Measurements from ENCODE around the gene PIK3AP1.

Gene PIK3AP1

GRCh38 chr10:96588060-96588554 lies 132.2 kb downstream of the PIK3AP1 start:
- no peak overlapping the region for H3K4me3 ChIP-seq (ENCODE audit: low read depth, low read length)
- no peak for TF ChIP-seq CTCF (IDR thresholded peaks at IDR 0.05; ENCODE audit: borderline replicate concordance, insufficient read depth, low read depth, low read length)

- peak overlapping the region; percentile 91 for H3K4me3 ChIP-seq (ENCODE audit: low read depth, low read length)
- no peak for TF ChIP-seq CTCF (IDR thresholded peaks at IDR 0.05; ENCODE audit: borderline replicate concordance, insufficient read depth, low read depth, low read length)
Observed at GRCh38 chr10:96587264-96588059, 132.9 kb downstream of the PIK3AP1 start.

- peak within 1 kb of the TSS; percentile 91 for H3K4me3 ChIP-seq (ENCODE audit: low read depth, low read length)
Observed at GRCh38 chr10:96586419-96587263, 133.7 kb downstream of the PIK3AP1 start, which contains the start of gene TM9SF3. Gene TM9SF3 (minus strand): TSS chr10:96587012. CDS start chr10:96586835, 177 bp downstream.

GRCh38 chr10:96585736-96586418 lies 134.4 kb downstream of the PIK3AP1 start:
- TF ChIP-seq CTCF (IDR thresholded peaks at IDR 0.05; ENCODE audit: borderline replicate concordance, insufficient read depth, low read depth, low read length): no peak

More at GRCh38 chr10:96586419-96587263, 133.7 kb downstream of the PIK3AP1 start, which contains the start of gene TM9SF3:
- TF ChIP-seq CTCF (IDR thresholded peaks at IDR 0.05; ENCODE audit: borderline replicate concordance, insufficient read depth, low read depth, low read length): 0 out of 2 replicates have a peak, but pooled peaks have one; percentile 3

GRCh38 chr10:96584474-96584873 lies 135.8 kb downstream of the PIK3AP1 start:
- H3K4me3 ChIP-seq (ENCODE audit: low read depth, low read length): no peak overlapping the region
- no peak for TF ChIP-seq CTCF (IDR thresholded peaks at IDR 0.05; ENCODE audit: borderline replicate concordance, insufficient read depth, low read depth, low read length)

More at GRCh38 chr10:96585736-96586418, 134.4 kb downstream of the PIK3AP1 start:
- H3K4me3 ChIP-seq (ENCODE audit: low read depth, low read length): peak overlapping the region; percentile 91

GRCh38 chr10:96584035-96584434 lies 136.3 kb downstream of the PIK3AP1 start:
- no peak for TF ChIP-seq CTCF (IDR thresholded peaks at IDR 0.05; ENCODE audit: borderline replicate concordance, insufficient read depth, low read depth, low read length)
- H3K4me3 ChIP-seq (ENCODE audit: low read depth, low read length): no peak overlapping the region

All from GM12875 (cell line).